ENCODE data around the gene SNCG. TPM values are rescaled to one million over a fixed set of nuclear protein-coding genes. Genes with fewer than 3 reads are reported as not detected.
"Not testable (repeated sequence)": the region's sequence is repeated elsewhere in the genome, so short reads cannot be mapped to it uniquely, and the experiment has no call there.

SNCG gene
- 706 TPM for total RNA-seq

GRCh38 chr10:86958116-86958900 lies at the start of gene SNCG:
Gene SNCG, plus strand, starts transcription at chr10:86958599. Its CDS starts 99 bp downstream, at chr10:86958698.
- no peak for DNase-seq (ENCODE audit: low spot score)

GRCh38 chr10:86914734-86915133 lies 43.7 kb upstream of the SNCG start:
- no peak for DNase-seq (ENCODE audit: low spot score)

DNA sequence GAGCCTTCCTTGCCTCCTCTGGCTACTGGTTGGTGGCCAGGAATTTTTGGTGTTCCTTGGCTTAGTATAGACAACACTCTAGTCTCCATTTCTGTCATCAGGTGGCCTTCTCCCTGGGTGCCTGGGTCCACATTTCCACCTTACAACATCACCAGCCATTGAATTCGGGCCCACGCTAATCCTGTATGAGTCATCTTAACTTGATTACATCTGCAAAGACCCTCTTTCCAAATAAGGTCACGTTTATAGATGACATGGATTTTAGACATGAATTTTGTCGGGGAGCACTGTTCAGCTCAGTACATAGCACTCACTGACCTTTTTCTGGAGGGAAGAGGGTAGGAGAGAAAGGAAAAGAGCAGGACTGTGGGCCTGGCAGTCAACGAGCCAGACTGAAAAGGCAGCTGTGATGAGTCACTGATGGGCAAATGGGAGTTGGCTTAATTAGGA lies 40.4 kb upstream of the SNCG start:
- DNase-seq (ENCODE audit: low spot score) = no peak

- DNase-seq (ENCODE audit: low spot score) = no peak
Measured at GRCh38 chr10:86922553-86922961, 35.8 kb upstream of the SNCG start.

- DNase-seq (ENCODE audit: low spot score) = no peak
Measured at GRCh38 chr10:86929468-86930380, 28.7 kb upstream of the SNCG start.

GRCh38 chr10:86931872-86932271 lies 26.5 kb upstream of the SNCG start:
- no peak for DNase-seq (ENCODE audit: low spot score)

- no peak for DNase-seq (ENCODE audit: low spot score)
Measured at GRCh38 chr10:86932674-86933073, 25.7 kb upstream of the SNCG start.

GRCh38 chr10:86934162-86934711 lies 24.2 kb upstream of the SNCG start:
- not testable (repeated sequence) for DNase-seq (ENCODE audit: low spot score)

DNA sequence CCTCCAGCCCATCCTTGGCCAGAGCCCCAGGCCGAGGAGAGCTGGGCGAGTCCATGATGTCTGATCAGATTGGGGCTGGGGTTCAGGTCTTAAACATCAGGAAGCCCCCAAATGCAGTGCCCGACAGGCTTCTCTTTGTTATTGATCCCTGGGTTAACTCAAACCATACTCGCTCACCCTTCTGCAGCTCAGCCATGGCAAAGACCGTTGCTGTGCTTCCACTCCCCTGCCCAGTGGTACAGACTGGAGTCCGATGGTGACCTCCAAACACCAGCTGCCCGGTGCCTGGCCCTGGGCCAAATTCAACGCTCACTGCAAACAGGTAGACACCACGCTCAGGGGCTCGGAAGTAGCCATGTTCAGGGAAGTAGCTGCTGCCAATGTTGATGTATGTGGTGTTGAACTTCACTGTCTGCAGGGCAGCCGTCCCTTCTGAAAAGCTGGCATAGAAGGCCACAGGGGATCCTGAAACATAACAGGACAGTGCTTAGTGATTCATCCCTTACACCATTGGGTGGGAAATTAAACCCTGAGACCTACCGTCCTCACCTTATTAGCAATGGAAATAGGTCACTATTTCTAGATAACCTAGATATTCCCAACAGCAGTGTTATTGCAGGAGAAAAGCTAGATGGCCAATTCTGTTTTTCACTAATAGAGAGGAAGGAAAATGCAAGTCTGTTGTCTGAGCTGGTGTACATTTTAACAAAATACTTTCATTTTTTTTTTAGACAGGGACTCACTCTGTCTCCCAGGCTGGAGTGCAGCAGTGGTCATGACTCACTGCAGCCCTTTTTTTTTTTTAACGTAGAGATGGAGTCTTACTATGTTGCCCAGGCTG lies 21.5 kb upstream of the SNCG start:
- no peak for DNase-seq (ENCODE audit: low spot score)

DNA sequence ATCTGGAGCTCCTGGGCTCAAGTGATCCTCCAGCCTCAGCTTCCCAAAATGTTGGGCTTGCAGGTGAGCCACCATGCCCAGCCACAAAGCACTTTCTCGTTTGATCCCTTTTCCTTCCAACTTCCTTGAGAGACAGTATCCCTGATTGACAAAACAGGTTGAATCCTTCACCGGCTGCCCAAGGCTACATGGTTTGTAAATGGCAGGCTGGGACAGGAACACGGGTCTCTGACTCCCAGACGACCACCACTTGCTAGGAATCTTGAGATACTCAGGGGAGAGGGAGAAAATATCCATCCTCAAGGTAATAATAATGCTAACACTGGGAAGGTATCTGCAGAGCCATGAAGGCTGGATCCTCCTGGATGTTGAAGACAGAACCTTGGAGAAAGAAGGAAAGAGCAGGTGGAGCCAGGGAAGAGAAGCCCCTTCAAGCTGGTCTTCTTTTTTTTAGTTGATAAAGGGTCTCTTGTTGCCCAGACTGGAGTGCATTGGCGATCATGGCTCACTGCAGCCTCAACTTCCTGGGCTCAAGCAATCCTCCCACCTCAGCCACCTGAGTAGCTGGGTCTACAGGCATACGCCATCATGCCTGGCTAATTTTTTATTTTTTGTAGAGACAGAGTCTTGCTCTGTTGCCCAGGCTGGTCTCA lies 20.8 kb upstream of the SNCG start:
- DNase-seq (ENCODE audit: low spot score) = no peak

DNA sequence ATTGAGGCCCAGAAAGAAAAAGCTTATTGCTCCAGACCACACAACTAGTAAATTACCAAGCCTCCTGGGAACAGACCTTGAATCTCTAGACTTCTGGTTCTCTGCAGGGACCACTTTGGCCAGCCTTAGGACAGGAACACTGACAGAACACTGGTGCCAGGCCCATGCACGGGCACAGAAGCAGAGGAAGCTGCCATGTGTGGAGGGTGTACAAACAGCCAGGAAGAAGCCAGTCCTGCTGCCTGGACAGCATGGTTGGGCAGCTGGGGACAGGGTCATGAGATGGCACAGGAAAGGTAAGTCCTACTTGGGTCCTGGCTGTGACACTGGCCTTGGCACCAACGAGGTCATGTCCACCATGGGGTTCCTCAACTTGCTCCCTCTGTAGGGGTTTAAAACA lies 20.1 kb upstream of the SNCG start:
- DNase-seq (ENCODE audit: low spot score) = no peak

DNA sequence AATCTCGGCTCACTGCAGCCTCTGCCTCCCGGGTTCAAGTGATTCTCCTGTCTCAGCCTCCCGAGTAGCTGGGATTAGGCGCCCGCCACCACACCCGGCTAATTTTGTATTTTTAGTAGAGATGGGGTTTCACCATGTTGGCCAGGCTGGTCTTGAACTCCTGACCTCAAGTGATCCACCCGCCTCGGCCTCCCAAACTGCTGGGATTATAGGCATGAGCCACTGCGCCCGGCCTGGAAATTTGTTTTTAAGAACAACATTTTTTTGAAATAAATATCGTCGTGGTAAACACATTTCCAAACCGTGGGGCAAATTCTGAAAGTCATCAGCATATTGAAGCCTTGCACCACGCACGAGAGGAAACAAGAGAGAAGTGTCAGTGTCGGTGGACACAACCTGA lies 18.3 kb upstream of the SNCG start:
- DNase-seq (ENCODE audit: low spot score) = peak; percentile 29

DNA sequence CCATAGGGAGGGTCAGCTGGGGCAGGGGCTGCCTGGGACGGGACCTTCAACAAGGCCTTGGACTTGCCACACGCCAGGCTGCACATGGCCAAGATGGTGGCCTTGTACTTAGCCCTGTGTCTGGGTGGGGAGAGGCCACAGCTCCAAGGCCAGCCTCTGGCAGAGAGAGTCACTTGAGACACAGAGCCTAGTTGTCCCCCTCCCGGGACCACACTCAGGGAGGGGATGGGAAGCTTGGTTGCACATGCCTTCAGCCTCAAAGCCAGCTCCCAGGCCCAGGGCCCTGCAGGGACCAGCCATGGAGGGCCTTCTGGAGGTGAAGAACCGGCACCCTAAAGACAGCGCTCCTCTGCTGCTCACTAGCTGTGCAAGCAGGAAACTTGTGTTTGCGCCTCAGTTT lies 17.7 kb upstream of the SNCG start:
- peak; percentile 32 for DNase-seq (ENCODE audit: low spot score)

GRCh38 chr10:86941426-86941825 lies 17.0 kb upstream of the SNCG start:
- peak; percentile 29 for DNase-seq (ENCODE audit: low spot score)

DNA sequence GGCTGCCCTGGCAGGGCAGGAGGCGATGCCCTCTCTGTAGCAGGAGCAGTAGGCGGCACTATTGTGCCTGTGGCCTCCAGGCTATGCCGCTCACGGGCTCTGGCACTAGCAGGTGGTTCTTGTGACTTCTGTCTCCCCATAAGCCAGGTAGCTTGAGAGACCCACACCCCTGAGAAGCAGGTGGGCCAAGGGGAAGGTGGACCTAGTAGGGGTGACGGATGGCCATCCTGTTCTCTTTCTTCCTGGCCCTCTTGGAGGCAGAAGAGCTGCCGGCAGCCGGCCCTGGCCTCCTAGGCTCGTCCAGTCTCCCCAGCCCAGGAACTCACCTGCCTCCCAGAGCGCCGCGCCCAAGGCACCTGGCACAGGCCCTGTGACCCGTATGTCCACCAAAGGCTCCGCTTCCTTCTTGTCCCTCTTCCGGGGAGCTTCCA lies 16.4 kb upstream of the SNCG start:
- DNase-seq (ENCODE audit: low spot score) = peak; percentile 39

DNA sequence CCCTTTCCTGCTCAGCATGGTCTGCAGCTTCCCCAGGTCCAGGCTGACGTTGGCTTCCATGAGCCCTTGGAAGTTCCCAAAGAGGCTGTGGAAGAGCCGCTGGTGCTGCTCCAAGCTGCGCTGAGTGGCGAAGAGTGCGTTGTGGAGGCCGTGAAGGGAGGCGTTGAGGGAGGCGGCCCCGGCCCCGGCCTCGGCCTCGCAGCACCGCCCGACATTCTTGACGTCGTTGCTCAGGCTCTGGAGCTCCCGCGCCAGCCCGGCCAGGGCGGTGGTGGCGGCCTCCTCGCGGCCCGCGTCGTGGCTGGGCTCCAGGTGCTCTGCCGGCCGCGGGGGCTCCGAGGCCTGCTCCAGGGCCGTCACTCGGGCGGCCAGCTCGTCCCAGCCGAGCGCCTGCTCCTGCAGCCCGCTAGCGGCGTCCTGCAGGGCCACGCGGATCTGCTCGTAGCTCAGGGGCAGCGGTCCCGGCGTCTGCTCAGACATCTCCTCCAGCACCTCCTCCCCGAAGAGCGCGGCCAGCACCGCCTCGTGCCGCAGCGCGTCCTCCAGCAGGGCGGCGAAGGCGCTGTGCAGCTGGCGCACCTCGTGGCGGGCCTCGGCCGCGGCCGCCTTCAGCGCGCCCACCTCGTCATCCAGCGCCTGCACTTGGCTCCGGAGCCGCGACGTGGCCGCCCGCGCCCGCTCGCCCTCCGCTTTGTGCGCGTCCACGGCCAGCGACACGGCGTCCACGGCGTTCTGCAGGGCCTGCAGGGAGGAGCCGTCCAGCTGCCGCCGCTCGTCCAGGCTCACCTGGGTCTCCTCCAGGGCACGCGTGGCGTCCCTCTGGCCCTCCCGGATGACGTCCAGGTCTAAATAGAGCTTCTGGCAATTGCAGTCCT lies 15.7 kb upstream of the SNCG start:
- peak; percentile 40 for DNase-seq (ENCODE audit: low spot score)

DNA sequence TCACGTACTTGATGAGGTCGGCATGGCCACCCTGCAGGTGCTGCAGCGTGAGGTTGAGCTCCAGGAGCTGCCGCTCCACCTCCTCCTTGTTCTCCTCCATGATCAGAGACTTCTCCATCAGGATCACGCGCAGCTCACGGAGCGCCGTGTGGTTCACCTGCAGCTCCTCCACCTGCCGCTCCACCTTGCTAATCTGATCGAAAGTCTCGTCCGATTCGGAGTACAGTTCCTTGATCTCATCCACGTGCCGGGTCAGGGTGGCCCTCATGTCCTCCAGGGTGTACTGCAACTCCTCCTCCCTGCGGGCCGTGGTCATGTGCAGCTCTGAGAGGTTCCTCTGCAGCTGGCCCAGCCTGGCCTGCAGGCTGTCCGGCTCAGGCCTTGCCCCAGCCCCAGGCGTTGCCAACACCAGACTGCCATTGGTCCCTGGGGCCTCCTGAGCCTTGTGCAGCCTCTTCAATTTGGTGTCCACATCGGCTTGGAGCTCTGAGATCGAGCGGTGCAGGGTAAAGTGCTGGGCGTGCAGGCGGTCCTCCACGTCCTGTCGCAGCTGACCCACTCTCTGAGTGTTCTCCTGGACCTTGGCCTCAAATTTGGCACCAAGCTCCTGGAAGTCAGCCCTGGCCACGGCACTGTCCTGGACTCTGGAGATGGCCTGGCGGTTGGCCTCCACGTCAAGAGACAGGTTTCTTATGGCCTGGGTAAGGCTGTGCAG lies 14.9 kb upstream of the SNCG start:
- DNase-seq (ENCODE audit: low spot score) = no peak

GRCh38 chr10:86944031-86944419 lies 14.4 kb upstream of the SNCG start:
- peak; percentile 34 for DNase-seq (ENCODE audit: low spot score)

GRCh38 chr10:86944471-86944870 lies 13.9 kb upstream of the SNCG start:
- DNase-seq (ENCODE audit: low spot score) = no peak
